IMR-90 (cell line): ENCODE measurements around the gene COL6A5. TPM values are rescaled to one million over a fixed set of nuclear protein-coding genes. Genes with fewer than 3 reads are reported as not detected.

Experiments
- ATAC-seq: fragments of 200-7000 bp; cut with Tn5 transposase; 2 replicates; pipeline ENCODE4 v1.9.1; 2020; ENCODE audit warnings: low read depth, mild to moderate bottlenecking, moderate library complexity
- BruUV-seq: library from RNA; stranded (reverse); fragments of 400-500 nt; replicated peaks from 2 replicates; lab custom pipeline; 2021; lab: Mats Ljungman, UMichigan
- CTCF ChIA-PET: fragments of 300-600 bp; formaldehyde crosslinking; extraction: SDS; loops from one replicate; lab custom pipeline; 2021; ENCODE audit warnings: antibody characterized with exemption; lab: Yijun Ruan, JAX
- POLR2A ChIA-PET: fragments of 300-600 bp; sonication (Branson Sonifier 250); formaldehyde crosslinking; loops from one replicate; lab custom pipeline; 2022; ENCODE audit warnings: antibody characterized with exemption; ENCODE audit not compliant: unreplicated experiment; lab: Charles Lee
- DNase-seq: peaks from one replicate; pipeline ENCODE4 v3.0.0; 2013
- H2AFZ ChIP-seq: replicated peaks from 2 replicates; pipeline ENCODE3; 2013; ENCODE audit warnings: low read length, mild to moderate bottlenecking; ENCODE audit not compliant: poor library complexity
- H2AK5ac ChIP-seq: 2 replicates; pipeline ENCODE4 v1.6.1; 2013; ENCODE audit warnings: low read depth, low read length, inconsistent platforms
- H2AK9ac ChIP-seq: replicated peaks from 2 replicates; pipeline ENCODE3; 2013; ENCODE audit warnings: mild to moderate bottlenecking, low read depth, low read length, moderate library complexity; ENCODE audit not compliant: poor library complexity
- H2BK120ac ChIP-seq: 2 replicates; pipeline ENCODE4 v1.6.1; 2013; ENCODE audit warnings: low read depth, low read length, inconsistent platforms
- H2BK15ac ChIP-seq: 3 replicates; pipeline ENCODE4 v1.6.1; 2013; ENCODE audit warnings: low read depth, low read length, inconsistent platforms
- H2BK20ac ChIP-seq: 2 replicates; pipeline ENCODE4 v1.6.1; 2013; ENCODE audit warnings: low read depth, mild to moderate bottlenecking, inconsistent platforms, low read length, moderate library complexity
- H2BK5ac ChIP-seq: 2 replicates; pipeline ENCODE4 v1.6.1; 2013; ENCODE audit warnings: mild to moderate bottlenecking, low read depth, low read length, inconsistent platforms; ENCODE audit not compliant: poor library complexity, severe bottlenecking
- H3K14ac ChIP-seq: replicated peaks from 2 replicates; pipeline ENCODE4 v1.6.1; 2013; ENCODE audit warnings: low read depth, low read length, inconsistent platforms
- H3K18ac ChIP-seq: 2 replicates; pipeline ENCODE4 v1.6.1; 2013; ENCODE audit warnings: low read depth, low read length, control low read depth
- H3K23ac ChIP-seq: 2 replicates; pipeline ENCODE4 v1.6.1; 2013; ENCODE audit warnings: low read depth, low read length, inconsistent platforms
- H3K27ac ChIP-seq: 2 replicates; pipeline ENCODE4 v1.5.1; 2013; ENCODE audit warnings: mild to moderate bottlenecking, control low read depth, low read length; ENCODE audit not compliant: insufficient read depth
- H3K27me3 ChIP-seq: 2 replicates; pipeline ENCODE4 v1.6.1; 2013; ENCODE audit warnings: low read length; ENCODE audit not compliant: control insufficient read depth, insufficient read depth
- H3K36me3 ChIP-seq: 2 replicates; pipeline ENCODE4 v1.6.1; 2013; ENCODE audit warnings: low read length, mixed read lengths; ENCODE audit not compliant: control insufficient read depth, insufficient read depth
- H3K4ac ChIP-seq: 2 replicates; pipeline ENCODE4 v1.6.1; 2013; ENCODE audit warnings: low read depth, low read length, inconsistent platforms
- H3K4me1 ChIP-seq: 2 replicates; pipeline ENCODE4 v1.6.1; 2013; ENCODE audit warnings: low read length, mixed read lengths; ENCODE audit not compliant: control insufficient read depth, insufficient read depth
- H3K4me2 ChIP-seq: 2 replicates; pipeline ENCODE4 v1.6.1; 2013; ENCODE audit warnings: low read depth, mild to moderate bottlenecking, control low read depth, low read length, moderate library complexity
- H3K4me3 ChIP-seq: 2 replicates; pipeline ENCODE4 v1.5.1; 2013; ENCODE audit warnings: low read depth, mild to moderate bottlenecking, control low read depth, low read length, moderate library complexity; ENCODE audit not compliant: insufficient read depth
- H3K56ac ChIP-seq: 2 replicates; pipeline ENCODE4 v1.6.1; 2013; ENCODE audit warnings: low read length, inconsistent platforms; ENCODE audit not compliant: insufficient read depth; ENCODE audit errors: extremely low read depth
- H3K79me1 ChIP-seq, 2 experiments: 2 replicates each; pipeline ENCODE4 v1.6.1; 2013; ENCODE audit warnings: low read length in 2 of 2, inconsistent platforms in 1 of 2, low read depth in 1 of 2
- H3K9ac ChIP-seq: 2 replicates; pipeline ENCODE4 v1.6.1; 2013; ENCODE audit warnings: low read depth, low read length, control low read depth
- H3K9me1 ChIP-seq: 2 replicates; pipeline ENCODE4 v1.6.1; 2013; ENCODE audit warnings: low read length, inconsistent platforms; ENCODE audit not compliant: insufficient read depth
- H3K9me3 ChIP-seq: 2 replicates; pipeline ENCODE4 v1.6.1; 2013; ENCODE audit warnings: low read length; ENCODE audit not compliant: control insufficient read depth, insufficient read depth
- H4K20me1 ChIP-seq: 2 replicates; pipeline ENCODE4 v1.6.1; 2013; ENCODE audit warnings: low read length, inconsistent platforms; ENCODE audit not compliant: insufficient read depth
- H4K5ac ChIP-seq: 2 replicates; pipeline ENCODE4 v1.6.1; 2013; ENCODE audit warnings: mild to moderate bottlenecking, low read depth, low read length, control low read depth
- H4K8ac ChIP-seq, 2 experiments: 2 replicates each; pipeline ENCODE4 v1.6.1; 2013; ENCODE audit warnings: low read depth in 2 of 2, low read length in 2 of 2, control low read depth in 1 of 2, inconsistent platforms in 1 of 2
- H4K91ac ChIP-seq: 2 replicates; pipeline ENCODE4 v1.6.1; 2013; ENCODE audit warnings: low read depth, low read length, inconsistent platforms; ENCODE audit not compliant: insufficient read depth
- BHLHE40 ChIP-seq: fragments of 150-350 bp; IDR thresholded peaks from 2 replicates; pipeline ENCODE4 v1.6.1; 2016; ENCODE audit warnings: mild to moderate bottlenecking, low read depth, low read length
- CHD1 ChIP-seq: IDR thresholded peaks from 2 replicates; pipeline ENCODE4 v1.6.1; 2012; ENCODE audit warnings: low read depth, low read length, improper control_type of control experiment
- FOS ChIP-seq: fragments of 150-350 bp; IDR thresholded peaks from 2 replicates; pipeline ENCODE4 v1.6.1; 2016; ENCODE audit warnings: low read depth, low read length
- NFE2L2 ChIP-seq: fragments of 150-350 bp; IDR thresholded peaks from 2 replicates; pipeline ENCODE4 v1.6.1; 2016; ENCODE audit warnings: low read depth, mild to moderate bottlenecking, low read length
- RAD21 ChIP-seq: IDR thresholded peaks from 2 replicates; pipeline ENCODE4 v1.6.1; 2012; ENCODE audit warnings: low read length, improper control_type of control experiment
- RCOR1 ChIP-seq: IDR thresholded peaks from 2 replicates; pipeline ENCODE4 v1.6.1; 2012; ENCODE audit warnings: mild to moderate bottlenecking, low read length, improper control_type of control experiment; ENCODE audit not compliant: insufficient replicate concordance
- WGBS, 2 experiments: methylation state at CpG; one replicate each; pipeline versions ENCODE4 v1.1.5 to v1.1.7; 2013; ENCODE audit warnings: missing lambda C conversion rate in 2 of 2; ENCODE audit not compliant: insufficient read length in 1 of 2; ENCODE audit errors: extremely low coverage in 2 of 2; 5-methylcytosine and 5-hydroxymethylcytosine counted together
- dilution Hi-C: fragments of 300-500 bp; cut with HindIII; formaldehyde crosslinking; loops from one replicate; pipeline ENCODE4 v1.14.3; 2018; ENCODE audit warnings: low sequenced_read_pairs; ENCODE audit not compliant: unreplicated experiment
- in situ Hi-C: fragments of 300-500 bp; cut with MboI; formaldehyde crosslinking; loops from 3 replicates; pipeline ENCODE4 v1.14.3; 2019; ENCODE audit warnings: low sequenced_read_pairs, inconsistent platforms, mixed read lengths
- intact Hi-C: fragments of 100-400 bp; cut with micrococcal nuclease; formaldehyde crosslinking; loops from 2 replicates; pipeline ENCODE4 v1.10.0; 2022
- polyA plus RNA-seq, 3 experiments: library from polyadenylated mRNA; depleted of rRNA; stranded (reverse); fragments of >200 nt; gene quantifications; 2 replicates each; pipeline ENCODE4 v1.2.3, GENCODE V29; 2012; ENCODE audit warnings: low replicate concordance in 1 of 3
- total RNA-seq: library from RNA; depleted of rRNA; stranded (reverse); fragments of >200 nt; gene quantifications from 2 replicates; pipeline ENCODE4 v1.2.3, GENCODE V29; 2012
- TF ChIP-seq, protein P1 (sequence below): conservative IDR thresholded peaks from 2 replicates; pipeline ENCODE4 v1.5.1; 2012; ENCODE audit warnings: mild to moderate bottlenecking, low read depth, low read length, improper control_type of control experiment

COL6A5 gene
- total and polyA plus RNA-seq, 2 of the 4 experiments (the other 2 are of a cell fraction), result not detected

DNA sequence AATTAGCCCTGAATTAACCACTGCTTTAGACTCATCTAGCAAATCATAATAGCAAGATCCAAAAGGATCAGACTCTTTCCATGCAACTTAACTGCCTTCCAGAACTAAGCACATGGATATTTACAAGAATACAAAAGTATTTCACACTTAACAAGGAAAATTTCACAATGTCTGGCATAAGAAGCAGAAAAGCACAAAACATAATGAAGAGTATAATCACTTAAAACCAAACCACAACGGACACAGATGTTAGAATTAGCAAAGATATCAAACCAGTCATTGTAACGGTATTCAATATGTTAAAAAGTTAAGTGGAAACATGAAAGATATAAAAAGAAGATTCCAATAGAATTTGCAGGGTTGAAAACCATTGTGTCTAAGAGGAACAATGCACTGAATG lies 120.0 kb downstream of the COL6A5 start:
- H4K91ac ChIP-seq, result no peak overlapping the region
- no peaks in the 10 kb centered on the region for H3K4me1 ChIP-seq
- H3K9ac ChIP-seq, result no peak overlapping the region
- ChIA-PET CTCF (no interaction called here), POLR2A (no interaction called here)
- no peaks in the 10 kb centered on the region for H3K9me3 ChIP-seq
- no peaks in the 10 kb centered on the region for H3K27me3 ChIP-seq
- ATAC-seq (no peak), DNase-seq (no peak)
- dilution Hi-C loops (no loop called here), intact Hi-C loops (no loop called here), in situ Hi-C loops (no loop called here)
- H3K18ac ChIP-seq, result no peak overlapping the region
- H3K36me3 ChIP-seq, result no peaks in the 10 kb centered on the region
- H2AFZ ChIP-seq, result no peak overlapping the region
- H2BK5ac ChIP-seq, result no peak overlapping the region
- H2AK5ac ChIP-seq, result no peak overlapping the region
- no peak overlapping the region for H3K27ac ChIP-seq
- H3K79me1 ChIP-seq, result no peaks in the 10 kb centered on the region
- no peak overlapping the region for H4K8ac ChIP-seq
- no peaks in the 10 kb centered on the region for H3K9me1 ChIP-seq
- no TSS peak for BruUV-seq
- H3K4me3 ChIP-seq, result no peak overlapping the region
- TF ChIP-seq RCOR1 (no peak), NFE2L2 (no peak), CHD1 (no peak), FOS (no peak), BHLHE40 (no peak), RAD21 (no peak)
- TF ChIP-seq, protein P1, sequence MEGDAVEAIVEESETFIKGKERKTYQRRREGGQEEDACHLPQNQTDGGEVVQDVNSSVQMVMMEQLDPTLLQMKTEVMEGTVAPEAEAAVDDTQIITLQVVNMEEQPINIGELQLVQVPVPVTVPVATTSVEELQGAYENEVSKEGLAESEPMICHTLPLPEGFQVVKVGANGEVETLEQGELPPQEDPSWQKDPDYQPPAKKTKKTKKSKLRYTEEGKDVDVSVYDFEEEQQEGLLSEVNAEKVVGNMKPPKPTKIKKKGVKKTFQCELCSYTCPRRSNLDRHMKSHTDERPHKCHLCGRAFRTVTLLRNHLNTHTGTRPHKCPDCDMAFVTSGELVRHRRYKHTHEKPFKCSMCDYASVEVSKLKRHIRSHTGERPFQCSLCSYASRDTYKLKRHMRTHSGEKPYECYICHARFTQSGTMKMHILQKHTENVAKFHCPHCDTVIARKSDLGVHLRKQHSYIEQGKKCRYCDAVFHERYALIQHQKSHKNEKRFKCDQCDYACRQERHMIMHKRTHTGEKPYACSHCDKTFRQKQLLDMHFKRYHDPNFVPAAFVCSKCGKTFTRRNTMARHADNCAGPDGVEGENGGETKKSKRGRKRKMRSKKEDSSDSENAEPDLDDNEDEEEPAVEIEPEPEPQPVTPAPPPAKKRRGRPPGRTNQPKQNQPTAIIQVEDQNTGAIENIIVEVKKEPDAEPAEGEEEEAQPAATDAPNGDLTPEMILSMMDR, result no peak
- no peak overlapping the region for H3K4ac ChIP-seq
- H2BK20ac ChIP-seq, result no peak overlapping the region
- H2AK9ac ChIP-seq, result no peak overlapping the region
- H2BK15ac ChIP-seq, result no peak overlapping the region
- H4K20me1 ChIP-seq, result no peaks in the 10 kb centered on the region
- no peak overlapping the region for H4K5ac ChIP-seq
- no CpG with 5 or more reads among the region's 2 CpGs for WGBS, 2 experiments
- H3K14ac ChIP-seq, result no peak overlapping the region
- H3K4me2 ChIP-seq, result no peak overlapping the region
- H3K56ac ChIP-seq, result no peak overlapping the region
- no peak overlapping the region for H3K23ac ChIP-seq
- no peak overlapping the region for H2BK120ac ChIP-seq
